Stimulated activated CD8-positive, alpha-beta memory T cell treated with anti-CD3 and anti-CD28 coated beads, Interleukin-2, amount 100 ng/mL, for 1 hour (primary cell): Measurements from ENCODE around the gene ETFDH.
"Not testable (repeated sequence)": the region's sequence is repeated elsewhere in the genome, so short reads cannot be mapped to it uniquely, and the experiment has no call there.

ENCODE experiments used
- DNase-seq, 2 donors: peaks; one replicate each; pipeline ENCODE4 v3.0.0-alpha.2; 2020; ENCODE audit warnings: low read depth in 2 of 2

The ETFDH gene

DNA sequence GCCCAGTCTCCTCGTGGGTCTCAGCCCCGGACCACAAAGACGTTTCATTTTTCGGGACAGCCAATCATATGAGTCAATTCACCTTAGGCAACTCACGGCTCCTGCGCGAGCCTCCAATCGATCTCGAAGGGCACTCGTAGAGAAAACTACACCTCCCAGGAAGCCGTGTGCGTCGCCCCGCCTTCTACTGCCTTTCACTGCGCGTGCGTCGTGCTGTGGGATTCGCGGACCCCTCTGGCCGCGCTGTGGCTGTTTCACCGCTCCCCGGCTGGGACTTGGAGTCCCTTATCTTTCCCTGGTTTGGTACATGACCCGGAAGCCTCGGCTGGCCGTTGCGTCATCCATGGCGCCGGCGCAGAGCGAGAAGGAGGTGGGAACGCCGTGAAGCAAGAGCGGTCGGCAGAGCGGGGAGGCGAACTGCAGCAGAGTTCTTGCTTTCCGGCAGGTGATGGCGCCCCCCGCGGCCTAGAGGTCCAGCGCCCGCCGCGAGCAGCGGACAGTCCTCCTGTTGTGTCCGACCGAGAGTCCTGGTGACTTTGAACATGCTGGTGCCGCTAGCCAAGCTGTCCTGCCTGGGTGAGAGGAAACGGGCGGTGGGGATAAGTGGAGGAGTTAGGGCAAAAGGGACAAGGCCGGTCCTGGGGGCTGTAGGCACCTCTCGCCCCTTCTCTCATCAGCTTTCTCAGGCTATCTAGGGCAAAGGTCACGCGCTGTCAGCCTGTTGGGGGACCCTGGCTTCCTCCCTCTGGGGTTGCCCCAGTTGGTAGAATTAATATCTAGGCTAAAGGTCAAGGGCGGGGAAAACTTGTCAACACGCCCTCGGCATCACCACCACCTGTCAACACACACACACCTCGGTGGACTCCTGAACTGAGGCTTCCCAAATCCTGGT is at the start of gene ETFDH:
TSS of gene ETFDH (plus strand) at position 382 of the 892 bp plus-strand sequence. CDS start at position 543, 161 bp downstream.
- peak; percentile 96 for DNase-seq

DNA sequence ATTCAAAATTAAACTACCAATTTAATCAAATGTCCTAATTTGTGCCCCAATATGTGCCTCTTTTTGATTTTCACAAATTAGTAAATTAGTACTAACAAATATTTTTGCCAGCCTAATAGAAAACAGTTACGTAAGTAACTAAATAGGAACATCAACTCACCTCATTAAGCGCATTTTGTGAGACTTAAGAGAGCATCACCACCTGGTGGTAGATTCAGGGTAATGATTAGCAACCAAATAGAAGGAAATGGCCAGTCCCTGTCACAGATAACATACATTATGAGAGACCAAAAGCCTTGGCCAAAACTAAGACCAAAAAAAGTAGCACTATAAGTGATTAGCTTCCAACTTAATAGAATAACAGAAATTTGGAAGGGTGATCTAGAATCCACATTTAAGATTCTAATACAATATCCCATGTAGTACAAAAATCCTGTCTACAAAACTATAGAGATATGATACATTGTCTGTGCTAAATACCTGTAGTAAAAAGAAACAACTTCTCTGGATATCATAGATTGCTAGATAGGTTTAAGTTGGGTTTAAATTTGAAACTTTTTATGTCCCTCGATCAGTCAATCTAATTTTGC is 47.1 kb upstream of the ETFDH start:
- DNase-seq = no peak

DNA sequence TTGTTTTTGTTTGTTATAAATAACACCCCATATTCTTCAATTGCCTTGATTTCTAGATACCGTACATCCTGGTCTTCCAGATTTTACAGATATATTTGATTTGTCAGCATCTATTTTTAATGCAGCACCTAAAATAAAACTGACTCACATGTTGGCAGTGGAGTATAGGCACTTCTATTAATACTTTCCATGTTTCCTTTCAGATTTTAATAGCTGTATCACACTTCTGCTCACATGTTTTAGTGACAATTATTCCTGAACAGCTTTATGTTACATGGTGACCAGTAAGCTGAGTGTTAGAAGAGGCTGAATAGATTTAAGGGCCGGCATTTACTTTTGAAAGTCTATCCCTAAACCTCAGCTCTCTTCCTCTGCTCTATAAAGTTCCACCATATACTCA is 46.6 kb upstream of the ETFDH start:
- no peak for DNase-seq

DNA sequence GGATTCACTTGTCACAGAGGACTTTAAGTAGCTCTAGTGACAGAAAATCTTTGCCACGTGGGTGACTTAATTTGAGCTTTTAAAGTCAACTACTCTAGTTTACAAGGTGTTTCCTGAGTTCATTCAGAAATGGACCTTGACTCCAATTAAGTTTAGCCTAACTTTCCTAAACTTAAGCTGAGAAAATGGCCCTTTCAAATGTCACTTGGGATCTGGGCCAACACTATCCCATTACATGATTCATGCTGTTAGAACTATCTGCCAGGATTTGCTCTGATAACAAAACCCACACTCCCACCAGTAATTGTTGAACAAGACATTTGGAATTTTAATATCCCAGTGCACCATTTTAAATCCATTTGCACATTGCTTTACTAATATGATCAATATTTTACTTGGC is 41.2 kb upstream of the ETFDH start:
- no peak for DNase-seq

DNA sequence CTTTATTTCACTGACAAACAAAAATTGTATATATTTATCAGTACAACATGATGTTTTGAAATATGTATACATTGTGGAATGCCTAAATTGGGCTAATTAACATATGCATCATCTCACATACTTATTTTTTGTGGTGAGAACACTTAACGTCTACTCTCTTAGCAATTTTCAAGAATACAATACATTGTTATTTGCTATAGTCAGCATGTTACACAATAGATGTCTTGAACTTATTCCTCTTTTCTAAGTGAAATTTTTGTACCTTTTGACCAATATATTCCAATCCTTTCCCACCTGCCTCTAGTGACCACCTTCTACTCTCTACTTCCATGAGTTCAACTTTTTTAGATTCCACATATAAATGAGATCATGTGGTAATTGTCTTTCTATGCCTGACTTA is 35.5 kb upstream of the ETFDH start:
- no peak for DNase-seq

DNA sequence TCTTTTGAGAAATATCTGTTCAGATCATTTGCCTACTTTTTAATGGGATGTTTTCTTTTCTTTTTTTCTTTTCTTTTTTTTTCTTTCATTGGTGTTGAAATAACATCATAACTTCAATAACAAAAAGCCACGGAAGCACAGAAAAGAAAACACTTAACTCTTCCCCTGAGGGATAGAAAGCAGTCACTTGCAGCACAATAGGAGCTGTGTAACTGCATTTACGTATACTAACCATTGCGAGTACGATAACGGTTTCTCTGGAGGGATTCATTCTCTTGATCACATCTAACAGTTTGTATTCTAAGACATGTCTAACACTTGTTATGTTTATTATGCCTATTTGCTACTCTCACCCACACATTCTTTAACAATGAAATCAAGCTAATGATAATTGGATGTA is 27.7 kb upstream of the ETFDH start:
- DNase-seq = no peak

DNA sequence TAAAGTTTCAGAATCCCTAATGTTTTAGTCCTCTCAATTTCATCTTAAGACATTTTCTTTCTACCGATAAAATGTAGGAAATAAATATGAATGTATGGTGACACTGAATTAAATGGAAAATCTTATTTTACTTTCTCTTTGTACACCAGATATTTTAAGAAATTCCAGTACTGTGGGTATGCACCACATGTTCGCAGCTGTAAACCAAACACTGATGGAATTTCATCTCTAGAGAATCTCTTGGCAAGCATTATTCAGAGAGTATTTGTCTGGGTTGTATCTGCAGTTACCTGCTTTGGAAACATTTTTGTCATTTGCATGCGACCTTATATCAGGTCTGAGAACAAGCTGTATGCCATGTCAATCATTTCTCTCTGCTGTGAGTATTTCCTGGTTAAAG is 27.3 kb upstream of the ETFDH start:
- DNase-seq = no peak

DNA sequence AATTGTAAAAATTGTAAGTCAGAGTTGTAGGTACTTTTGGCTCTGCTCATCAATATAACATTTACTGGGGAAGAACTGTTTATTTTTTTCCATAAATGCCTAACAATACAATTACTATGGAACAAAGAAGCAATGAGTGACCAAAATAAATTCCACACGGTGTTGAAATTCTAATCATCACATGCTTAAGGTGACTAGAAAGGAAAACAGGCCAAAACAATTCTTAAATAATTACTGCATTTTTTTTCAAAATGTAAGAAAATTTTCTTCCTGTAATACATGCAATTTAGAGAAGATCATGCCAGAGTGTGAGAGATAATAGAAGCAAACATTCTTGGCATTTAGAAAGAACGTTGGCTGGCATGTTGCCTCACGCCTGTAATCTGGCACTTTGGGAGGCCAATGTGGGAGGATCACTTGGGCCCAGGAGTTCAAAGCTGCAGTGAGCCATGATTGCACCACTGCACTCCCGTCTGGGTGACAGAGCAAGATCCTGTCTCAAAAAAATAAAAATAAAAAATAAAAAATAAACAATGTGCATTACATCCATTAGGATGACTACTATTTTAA is 22.9 kb upstream of the ETFDH start:
- no peak for DNase-seq

DNA sequence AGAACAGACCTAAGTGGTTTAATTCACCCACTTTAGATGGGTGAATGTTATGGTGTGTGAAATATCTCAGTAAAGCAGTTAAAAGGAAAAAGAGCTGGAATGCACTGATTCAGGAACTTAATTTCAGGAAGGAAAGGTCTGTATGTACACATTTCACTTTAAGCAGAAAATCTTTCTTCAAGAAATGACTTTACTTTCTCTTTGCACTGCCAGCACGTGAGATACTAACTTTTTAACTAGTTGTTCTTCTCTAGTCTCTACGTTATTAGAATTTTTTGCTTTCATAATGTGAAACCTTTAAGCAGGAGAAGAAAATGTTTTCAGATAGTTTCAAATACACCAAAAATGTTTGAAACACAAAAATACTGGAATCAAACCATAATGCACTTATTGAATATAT is 19.2 kb upstream of the ETFDH start:
- no peak for DNase-seq

DNA sequence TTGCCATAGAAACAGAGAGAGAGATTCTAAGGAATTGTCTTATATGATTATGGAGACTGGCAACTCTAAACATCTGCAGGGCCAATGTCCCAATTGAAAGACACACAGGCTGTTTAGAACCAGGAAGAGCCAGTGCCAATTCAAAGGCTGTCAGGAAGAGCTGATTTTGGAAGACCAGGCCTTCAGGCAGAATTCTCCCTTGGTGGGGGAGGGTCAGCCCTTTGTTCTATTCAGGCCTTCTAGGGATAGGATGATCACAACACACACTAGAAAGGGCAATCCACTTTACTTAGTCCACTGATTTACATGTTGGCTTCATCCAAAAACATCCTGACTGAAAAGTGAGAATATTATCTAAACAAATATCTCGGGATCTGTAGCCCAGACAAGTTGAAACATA is 15.7 kb upstream of the ETFDH start:
- DNase-seq = no peak

DNA sequence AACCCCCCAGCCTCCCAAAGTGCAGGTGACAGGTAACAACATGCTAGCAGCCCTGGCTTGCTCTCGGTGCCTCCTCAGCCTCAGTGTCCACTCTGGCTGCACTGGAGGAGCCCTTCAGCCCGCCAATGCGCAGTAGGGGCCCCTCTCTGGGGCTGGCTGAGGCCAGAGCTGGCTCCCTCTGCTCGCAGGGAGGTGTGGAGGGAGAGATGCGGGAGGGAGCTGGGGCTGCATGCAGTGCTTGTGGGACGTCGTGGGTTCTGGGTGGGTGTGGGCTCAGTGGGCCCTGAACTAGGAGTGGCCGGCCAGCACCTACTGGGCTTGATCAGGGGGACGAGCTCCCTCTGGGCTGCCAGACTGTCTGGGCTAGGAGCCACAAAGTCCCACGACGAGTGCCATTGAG is 14.8 kb upstream of the ETFDH start:
- no peak for DNase-seq

DNA sequence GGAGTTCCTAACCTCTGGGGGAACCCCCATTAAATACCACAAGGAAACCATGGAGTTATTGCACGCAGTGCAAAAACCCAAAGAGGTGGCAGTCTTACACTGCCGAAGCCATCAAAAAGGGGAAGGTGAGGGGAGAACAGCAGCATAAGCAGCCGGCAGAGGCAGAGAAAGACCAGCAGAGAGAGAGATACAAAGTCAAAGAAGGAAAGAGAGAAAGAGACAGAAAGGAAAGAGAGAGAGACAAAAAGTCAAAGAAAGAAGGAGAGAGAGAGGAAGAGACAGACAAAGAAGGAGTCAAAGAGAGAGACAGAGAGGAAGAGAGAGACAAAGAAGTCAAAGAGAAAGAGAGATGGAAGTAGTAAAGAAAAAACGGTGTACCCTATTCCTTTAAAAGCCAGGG is 8.8 kb upstream of the ETFDH start:
- DNase-seq = not testable (repeated sequence)

DNA sequence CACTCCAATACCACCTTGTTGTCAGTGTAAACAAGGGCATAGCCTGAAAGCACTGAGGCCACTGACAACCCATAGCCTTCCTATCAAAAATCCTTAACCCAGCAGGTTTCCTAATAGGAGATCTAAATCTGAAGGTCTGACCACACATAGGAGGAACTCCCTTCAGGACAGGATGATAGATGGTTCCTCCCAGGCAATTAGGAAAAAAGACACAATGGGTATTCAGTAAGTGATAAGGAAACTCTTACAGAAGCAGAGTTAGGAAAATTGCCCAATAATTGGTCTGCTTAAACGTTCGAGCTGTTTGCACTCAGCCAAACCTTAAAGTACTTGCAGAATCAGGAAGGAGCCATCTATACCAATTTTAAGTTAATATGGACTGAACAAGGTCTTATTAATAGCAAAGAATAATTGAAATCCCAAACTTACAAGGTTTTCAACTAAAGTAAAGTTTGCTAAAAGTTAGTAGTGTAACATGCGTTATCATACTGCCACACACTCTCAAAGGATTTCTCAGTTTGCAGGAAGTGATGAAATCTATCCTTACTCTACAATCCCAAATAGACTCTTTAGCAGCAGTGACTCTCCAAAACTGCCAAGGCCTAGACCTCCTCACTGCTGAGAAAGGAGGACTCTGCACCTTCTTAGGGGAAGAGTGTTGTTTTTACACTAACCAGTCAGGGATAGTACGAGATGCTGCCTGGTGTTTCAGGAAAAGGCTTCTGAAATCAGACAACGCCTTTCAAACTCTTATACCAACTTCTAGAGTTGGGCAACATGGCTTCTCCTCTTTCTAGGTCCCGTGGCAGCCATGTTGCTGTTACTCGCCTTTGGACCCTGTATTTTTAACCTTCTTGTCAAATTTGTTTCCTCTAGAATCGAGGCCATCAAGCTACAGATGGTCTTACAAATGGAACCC is 8.1 kb upstream of the ETFDH start:
- not testable (repeated sequence) for DNase-seq

DNA sequence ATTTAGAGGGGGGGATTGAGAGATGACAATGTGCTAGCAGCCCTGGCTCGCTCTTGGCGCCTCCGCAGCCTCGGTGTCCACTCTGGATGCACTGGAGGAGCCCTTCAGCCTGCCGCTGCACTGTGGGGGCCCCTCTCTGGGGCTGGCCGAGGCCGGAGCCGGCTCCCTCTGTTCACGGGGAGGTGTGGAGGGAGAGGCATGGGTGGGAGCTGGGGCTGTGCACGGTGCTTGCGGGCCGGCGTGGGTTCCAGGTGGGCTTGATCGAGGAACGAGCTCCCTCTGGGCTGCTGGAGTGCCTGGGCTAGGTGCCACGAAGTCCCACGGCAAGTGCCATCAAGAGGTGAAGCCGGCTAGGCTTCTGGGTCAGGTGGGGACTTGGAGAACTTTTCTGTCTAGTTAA is 7.3 kb upstream of the ETFDH start:
- DNase-seq = no peak

DNA sequence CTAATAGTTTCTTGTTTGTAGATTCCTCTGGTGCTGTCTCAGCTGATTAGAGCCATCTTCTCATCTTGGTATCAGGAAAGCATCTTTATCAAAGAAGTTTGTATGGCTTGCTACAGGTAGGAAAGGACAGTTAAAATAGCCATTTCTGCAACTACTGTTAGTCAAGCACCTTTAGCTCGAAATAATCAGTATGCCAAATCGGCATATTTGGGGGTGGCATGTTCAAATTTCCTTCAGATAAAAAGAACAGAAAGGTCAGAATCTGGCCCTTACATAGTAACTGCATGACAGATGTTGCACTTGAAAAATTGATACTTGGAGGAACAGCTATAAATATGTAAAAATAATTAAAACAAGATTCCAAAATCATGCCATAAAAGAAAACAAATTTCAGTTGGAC is 5.2 kb upstream of the ETFDH start:
- no peak for DNase-seq

DNA sequence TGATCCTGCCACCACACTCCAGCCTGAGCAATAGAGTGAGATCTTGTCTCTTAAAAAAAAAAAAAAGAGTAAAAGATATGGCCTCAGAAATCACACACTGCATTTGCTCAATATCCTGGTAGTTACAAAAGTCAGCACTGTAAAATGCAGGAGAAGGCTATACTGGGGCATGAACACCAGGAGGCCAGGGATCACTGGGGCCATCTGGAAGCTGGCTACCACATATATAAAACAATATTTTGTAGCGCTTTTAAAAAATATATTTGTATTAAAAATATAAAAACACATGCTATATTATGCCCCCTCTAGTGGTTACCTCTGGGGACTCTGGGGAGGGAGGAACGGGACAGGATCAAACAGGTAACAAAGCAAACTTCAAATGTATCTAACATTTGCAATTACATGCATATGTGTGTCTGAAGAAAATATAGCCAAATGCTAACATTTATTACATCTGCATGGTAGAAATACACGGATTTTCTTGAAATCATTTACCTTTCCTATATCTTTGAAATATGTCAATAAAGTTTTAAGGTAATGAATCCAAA is 4.4 kb upstream of the ETFDH start:
- DNase-seq = no peak

DNA sequence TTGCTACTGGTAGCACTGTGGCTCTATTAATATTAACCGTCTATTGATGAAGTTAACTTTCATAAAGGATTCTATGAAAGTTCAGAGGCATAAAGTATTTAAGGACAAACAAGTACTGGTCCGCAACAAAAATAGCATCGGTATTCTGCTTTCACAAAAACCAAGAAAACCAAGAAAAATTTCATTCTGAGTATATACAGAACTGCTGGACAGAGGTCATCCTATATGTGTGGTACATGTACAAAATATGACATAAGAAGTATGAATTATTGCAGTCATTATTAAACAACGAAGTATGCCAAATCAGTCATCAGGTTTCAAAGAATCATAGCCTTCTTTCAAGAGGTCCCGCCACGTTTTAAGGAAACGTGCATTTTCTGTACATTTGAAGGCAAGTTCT is 2.8 kb upstream of the ETFDH start:
- DNase-seq = no peak

DNA sequence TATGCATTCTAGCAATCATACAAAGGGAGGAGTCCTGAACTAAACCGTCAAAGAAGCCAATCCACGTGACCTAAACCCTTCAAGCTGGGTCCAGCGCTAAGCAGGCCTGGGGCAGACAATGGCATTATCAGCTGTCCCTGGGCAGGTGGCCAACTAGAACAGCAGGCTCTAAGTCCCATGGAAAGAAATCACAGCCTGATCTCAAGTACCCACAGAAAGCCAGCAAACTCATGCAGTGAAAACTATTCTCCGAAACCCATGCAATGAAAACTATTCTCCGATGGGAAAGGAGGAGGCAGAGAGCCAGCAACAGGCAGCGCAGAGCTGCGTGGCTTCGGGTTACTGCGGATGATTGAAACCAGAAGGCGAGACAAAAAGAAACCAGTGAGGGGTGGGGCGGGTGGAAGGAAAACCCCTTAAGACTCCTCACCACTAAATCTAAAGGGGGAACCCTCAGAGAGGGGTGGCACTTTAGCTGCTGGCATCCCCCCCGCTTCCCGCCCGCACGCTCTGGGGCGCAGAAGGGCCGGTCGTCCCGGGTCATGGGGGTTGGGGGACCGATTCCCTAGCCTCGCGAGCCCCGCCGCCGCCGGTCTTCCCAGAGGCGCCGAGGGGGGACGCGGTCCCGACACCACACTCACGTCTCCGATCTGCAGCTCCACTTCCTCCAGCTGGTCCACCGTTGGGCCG is 976 bp upstream of the ETFDH start:
- peak; percentile 2 to 4 for DNase-seq

DNA sequence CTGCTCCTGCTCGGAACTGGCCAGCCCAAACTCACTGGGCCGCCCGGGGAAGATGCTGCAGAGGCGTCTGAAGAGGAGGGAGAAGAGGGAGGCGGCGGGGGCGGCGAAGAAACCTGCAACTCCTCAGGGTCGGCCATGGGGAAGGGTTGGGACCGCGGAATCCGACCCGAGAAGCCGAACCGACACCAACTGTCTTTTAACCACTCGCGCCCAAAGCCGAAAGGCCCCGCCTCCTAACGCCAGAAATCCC is 506 bp upstream of the ETFDH start, which contains the start of gene C4orf46:
TSS of gene C4orf46 (minus strand) at position 223 of the 250 bp plus-strand sequence. CDS start at position 137, 86 bp downstream.
- DNase-seq = no peak

DNA sequence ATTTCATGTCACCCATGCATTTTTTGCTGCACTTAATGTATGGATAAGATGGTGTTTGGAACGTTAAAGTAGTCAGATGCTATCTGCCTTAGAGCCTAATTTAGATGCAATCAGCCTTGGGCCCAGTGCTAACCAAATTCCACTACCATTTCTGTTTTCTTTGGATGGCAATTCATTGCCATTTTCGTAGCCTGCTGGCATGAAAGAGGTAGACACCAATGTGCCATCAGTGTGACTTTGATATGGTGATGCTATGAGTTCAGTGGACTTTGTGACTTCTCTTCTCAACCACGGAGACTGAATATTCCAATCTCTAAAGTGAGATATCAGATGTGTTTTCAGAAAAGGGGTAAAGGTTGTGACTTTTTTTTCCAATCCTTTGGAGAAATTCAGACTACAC is 1.5 kb downstream of the ETFDH start:
- DNase-seq = no peak

DNA sequence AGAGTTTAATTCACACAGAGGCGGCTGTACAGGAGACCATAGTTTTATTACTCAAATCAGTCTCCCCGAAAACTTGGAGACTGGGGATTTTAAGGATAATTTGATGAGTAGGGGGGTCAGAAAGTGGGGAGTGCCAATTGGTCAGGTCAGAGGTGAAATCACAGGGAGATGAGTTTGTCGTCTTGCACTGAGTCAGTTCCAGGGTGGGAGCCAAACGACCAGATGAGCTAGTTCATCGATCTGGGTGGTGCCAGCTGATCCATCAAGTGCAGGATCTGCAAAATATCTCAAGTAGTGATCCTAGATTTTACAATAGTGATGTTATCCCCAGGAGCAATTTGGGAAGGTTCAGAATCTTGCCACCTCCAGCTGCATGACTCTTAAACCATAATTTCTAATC is 4.0 kb downstream of the ETFDH start:
- DNase-seq = no peak
